ENCODE results near the gene SSH2. TPM values are rescaled to one million over a fixed set of nuclear protein-coding genes. Genes with fewer than 3 reads are reported as not detected.

The SSH2 gene
- polyA plus RNA-seq, 1 donor from 2014 or later = 16.6 TPM

DNA sequence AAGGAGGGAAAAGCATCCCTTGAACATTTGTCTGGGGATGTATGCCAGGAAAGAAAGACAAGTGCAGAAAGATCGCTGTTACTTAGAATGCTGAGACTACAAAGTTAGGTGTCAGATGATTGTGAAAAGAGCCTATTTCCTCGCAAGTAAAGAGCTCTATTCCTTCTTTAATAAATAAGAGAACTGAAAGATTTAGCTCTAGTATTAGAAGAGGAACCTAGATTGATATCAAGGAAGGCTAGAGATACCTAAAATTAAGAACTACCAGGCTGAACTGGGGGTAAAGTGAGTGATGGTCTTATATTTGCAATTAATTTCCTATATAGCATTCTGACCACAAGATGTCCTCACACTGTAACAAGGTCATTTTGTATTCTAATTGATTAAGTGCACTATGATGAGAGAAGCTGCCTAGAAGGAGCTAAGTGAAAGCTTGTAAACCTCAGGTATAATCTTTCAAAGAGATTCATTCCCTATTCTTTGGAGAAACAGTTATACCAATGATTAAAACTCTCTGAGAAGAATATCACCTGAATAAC, 62.3 kb downstream of the SSH2 start:
- Histone ChIP-seq H3K27ac (ENCODE audit: low read length) (no peak overlapping the region), H3K4me2 (ENCODE audit: low read length) (no peak overlapping the region), H3K9me2 (ENCODE audit: insufficient read depth, low read length) (no peaks in the 10 kb centered on the region), H4K20me1 (ENCODE audit: insufficient read depth) (no peaks in the 10 kb centered on the region), H3K9me3 (ENCODE audit: low read length) (no peaks in the 10 kb centered on the region), H3F3A (ENCODE audit: insufficient read depth, low read length, poor library complexity, severe bottlenecking) (no peaks in the 10 kb centered on the region), H3K27me3 (ENCODE audit: insufficient read depth, low read depth, low read length) (no peaks in the 10 kb centered on the region), H3K4me3 (ENCODE audit: low read length) (no peak overlapping the region), H3K9ac (ENCODE audit: low read length) (no peak overlapping the region), H2AFZ (ENCODE audit: low read depth, low read length) (no peak overlapping the region), H3K36me3 (ENCODE audit: insufficient read depth, low read length) (no peaks in the 10 kb centered on the region), H3K79me2 (replicated peaks; ENCODE audit: insufficient read depth, low read length) (peaks cover 37% of the 10 kb centered on the region)
- TF ChIP-seq EP300 (conservative IDR thresholded peaks at IDR 0.05; ENCODE audit: poor library complexity, severe bottlenecking) (no peak), RAD21 (conservative IDR thresholded peaks at IDR 0.05) (no peak), EZH2 (IDR thresholded peaks at IDR 0.05; ENCODE audit: borderline replicate concordance, insufficient read depth, low read length, poor library complexity, severe bottlenecking) (no peak), POLR2AphosphoS5 (IDR thresholded peaks at IDR 0.05) (no peak), MXI1 (conservative IDR thresholded peaks at IDR 0.05; ENCODE audit: poor library complexity, severe bottlenecking) (no peak), TAF1 (IDR thresholded peaks at IDR 0.05; ENCODE audit: low read depth) (no peak), SMC3 (conservative IDR thresholded peaks at IDR 0.05; ENCODE audit: poor library complexity) (no peak)
- TF ChIP-seq, protein P1, sequence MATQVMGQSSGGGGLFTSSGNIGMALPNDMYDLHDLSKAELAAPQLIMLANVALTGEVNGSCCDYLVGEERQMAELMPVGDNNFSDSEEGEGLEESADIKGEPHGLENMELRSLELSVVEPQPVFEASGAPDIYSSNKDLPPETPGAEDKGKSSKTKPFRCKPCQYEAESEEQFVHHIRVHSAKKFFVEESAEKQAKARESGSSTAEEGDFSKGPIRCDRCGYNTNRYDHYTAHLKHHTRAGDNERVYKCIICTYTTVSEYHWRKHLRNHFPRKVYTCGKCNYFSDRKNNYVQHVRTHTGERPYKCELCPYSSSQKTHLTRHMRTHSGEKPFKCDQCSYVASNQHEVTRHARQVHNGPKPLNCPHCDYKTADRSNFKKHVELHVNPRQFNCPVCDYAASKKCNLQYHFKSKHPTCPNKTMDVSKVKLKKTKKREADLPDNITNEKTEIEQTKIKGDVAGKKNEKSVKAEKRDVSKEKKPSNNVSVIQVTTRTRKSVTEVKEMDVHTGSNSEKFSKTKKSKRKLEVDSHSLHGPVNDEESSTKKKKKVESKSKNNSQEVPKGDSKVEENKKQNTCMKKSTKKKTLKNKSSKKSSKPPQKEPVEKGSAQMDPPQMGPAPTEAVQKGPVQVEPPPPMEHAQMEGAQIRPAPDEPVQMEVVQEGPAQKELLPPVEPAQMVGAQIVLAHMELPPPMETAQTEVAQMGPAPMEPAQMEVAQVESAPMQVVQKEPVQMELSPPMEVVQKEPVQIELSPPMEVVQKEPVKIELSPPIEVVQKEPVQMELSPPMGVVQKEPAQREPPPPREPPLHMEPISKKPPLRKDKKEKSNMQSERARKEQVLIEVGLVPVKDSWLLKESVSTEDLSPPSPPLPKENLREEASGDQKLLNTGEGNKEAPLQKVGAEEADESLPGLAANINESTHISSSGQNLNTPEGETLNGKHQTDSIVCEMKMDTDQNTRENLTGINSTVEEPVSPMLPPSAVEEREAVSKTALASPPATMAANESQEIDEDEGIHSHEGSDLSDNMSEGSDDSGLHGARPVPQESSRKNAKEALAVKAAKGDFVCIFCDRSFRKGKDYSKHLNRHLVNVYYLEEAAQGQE (IDR thresholded peaks at IDR 0.05; ENCODE audit: borderline replicate concordance) = no peak
- TF ChIP-seq, protein P2, sequence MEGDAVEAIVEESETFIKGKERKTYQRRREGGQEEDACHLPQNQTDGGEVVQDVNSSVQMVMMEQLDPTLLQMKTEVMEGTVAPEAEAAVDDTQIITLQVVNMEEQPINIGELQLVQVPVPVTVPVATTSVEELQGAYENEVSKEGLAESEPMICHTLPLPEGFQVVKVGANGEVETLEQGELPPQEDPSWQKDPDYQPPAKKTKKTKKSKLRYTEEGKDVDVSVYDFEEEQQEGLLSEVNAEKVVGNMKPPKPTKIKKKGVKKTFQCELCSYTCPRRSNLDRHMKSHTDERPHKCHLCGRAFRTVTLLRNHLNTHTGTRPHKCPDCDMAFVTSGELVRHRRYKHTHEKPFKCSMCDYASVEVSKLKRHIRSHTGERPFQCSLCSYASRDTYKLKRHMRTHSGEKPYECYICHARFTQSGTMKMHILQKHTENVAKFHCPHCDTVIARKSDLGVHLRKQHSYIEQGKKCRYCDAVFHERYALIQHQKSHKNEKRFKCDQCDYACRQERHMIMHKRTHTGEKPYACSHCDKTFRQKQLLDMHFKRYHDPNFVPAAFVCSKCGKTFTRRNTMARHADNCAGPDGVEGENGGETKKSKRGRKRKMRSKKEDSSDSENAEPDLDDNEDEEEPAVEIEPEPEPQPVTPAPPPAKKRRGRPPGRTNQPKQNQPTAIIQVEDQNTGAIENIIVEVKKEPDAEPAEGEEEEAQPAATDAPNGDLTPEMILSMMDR (IDR thresholded peaks at IDR 0.05; ENCODE audit: poor library complexity, severe bottlenecking) = no peak

DNA sequence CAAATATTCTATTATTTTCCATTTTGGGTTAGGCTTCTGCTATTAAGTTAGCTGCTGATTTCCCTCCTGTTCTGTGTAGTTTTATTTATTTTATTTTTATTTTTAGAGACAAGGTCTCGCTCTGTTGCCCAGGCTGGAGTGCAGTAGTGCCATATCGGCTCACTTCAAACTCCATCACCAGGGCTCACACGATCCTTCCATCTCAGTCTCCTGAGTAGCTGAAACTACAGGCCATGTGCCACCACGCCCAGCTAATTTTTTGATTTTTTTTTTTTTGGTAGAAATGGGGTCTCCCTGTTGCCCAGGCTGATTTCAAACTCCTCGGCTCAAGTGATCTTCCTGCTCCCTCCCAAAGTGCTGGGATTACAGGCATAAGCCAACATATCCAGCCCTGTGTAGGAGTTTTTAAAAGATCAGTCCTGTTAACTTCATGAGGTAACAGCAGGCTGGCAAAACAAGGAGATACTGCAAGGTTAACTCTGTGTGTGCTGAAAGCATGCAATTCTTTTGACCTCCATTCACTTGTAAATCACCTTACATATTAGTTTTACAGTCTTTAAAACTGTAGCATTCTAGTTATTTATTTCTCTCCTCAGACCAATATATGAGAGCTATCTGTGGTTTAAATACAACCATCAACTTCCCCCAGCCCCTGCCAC, 63.2 kb downstream of the SSH2 start:
- Histone ChIP-seq H3K9ac (ENCODE audit: low read length) (no peak overlapping the region), H4K20me1 (ENCODE audit: insufficient read depth) (no peaks in the 10 kb centered on the region), H3F3A (ENCODE audit: insufficient read depth, low read length, poor library complexity, severe bottlenecking) (no peaks in the 10 kb centered on the region), H3K4me3 (ENCODE audit: low read length) (no peak overlapping the region), H3K79me2 (replicated peaks; ENCODE audit: insufficient read depth, low read length) (peaks cover 35% of the 10 kb centered on the region), H3K4me2 (ENCODE audit: low read length) (no peak overlapping the region), H2AFZ (ENCODE audit: low read depth, low read length) (no peak overlapping the region), H3K9me2 (ENCODE audit: insufficient read depth, low read length) (no peaks in the 10 kb centered on the region), H3K36me3 (ENCODE audit: insufficient read depth, low read length) (no peaks in the 10 kb centered on the region), H3K27me3 (ENCODE audit: insufficient read depth, low read depth, low read length) (no peaks in the 10 kb centered on the region), H3K27ac (ENCODE audit: low read length) (no peak overlapping the region), H3K9me3 (ENCODE audit: low read length) (no peaks in the 10 kb centered on the region)
- TF ChIP-seq, protein P1 (IDR thresholded peaks at IDR 0.05; ENCODE audit: borderline replicate concordance) = no peak
- no peak for TF ChIP-seq EP300 (conservative IDR thresholded peaks at IDR 0.05; ENCODE audit: poor library complexity, severe bottlenecking)

All from neural cell (in vitro differentiated cells).